Choroid plexus epithelial cell (primary cell): ENCODE data around the gene IQCF5.

Experiments used
- DNase-seq: peaks from one replicate; pipeline ENCODE4 v3.0.0-alpha.2; 2010; ENCODE audit warnings: low read depth
- H3K4me3 ChIP-seq: 2 replicates; pipeline ENCODE4 v1.5.1; 2011; ENCODE audit warnings: low read depth, mild to moderate bottlenecking, control low read depth, low read length, moderate library complexity
- CTCF ChIP-seq: conservative IDR thresholded peaks from 2 replicates; pipeline ENCODE4 v1.5.1; 2011; ENCODE audit warnings: low read depth, mild to moderate bottlenecking, control low read depth, inconsistent platforms, low read length, moderate library complexity

Gene IQCF5

GRCh38 chr3:51886447-51886846, 11.0 kb upstream of the IQCF5 start:
- no peak for TF ChIP-seq CTCF
- no peak for DNase-seq
- H3K4me3 ChIP-seq, result no peak overlapping the region

DNA sequence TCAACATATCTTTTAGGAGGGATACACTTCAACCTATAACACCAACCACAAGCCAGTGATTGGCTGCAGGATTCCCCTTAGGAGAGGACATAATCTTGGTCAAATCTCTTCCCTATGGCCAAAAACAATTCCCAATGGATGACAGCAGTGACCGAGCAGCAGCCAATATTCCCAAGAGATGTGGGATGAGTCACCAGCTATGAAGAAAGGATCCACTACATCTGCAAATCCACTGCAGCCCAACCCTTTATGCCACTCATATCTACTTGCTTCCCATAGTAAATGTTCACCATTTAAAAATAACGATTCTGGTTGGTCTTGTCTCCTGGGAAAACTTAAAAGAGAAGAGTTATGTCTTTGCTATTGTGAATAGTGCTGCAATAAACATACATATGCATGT, 4.5 kb upstream of the IQCF5 start:
- DNase-seq, result no peak
- TF ChIP-seq CTCF, result no peak

GRCh38 chr3:51876186-51876585, 785 bp upstream of the IQCF5 start:
- no peak for DNase-seq
- TF ChIP-seq CTCF, result no peak
- no peak overlapping the region for H3K4me3 ChIP-seq

More for the DNA sequence above, 4.5 kb upstream of the IQCF5 start:
- no peak overlapping the region for H3K4me3 ChIP-seq

- no peak for TF ChIP-seq CTCF
- no peak for DNase-seq
- H3K4me3 ChIP-seq, result no peak overlapping the region
Measured at GRCh38 chr3:51874889-51875288, 512 bp downstream of the IQCF5 start.

- no peak overlapping the region for H3K4me3 ChIP-seq
- no peak for DNase-seq
- no peak for TF ChIP-seq CTCF
Measured at GRCh38 chr3:51874411-51874810, 990 bp downstream of the IQCF5 start.

- no peak for TF ChIP-seq CTCF
- no peak for DNase-seq
- no peak overlapping the region for H3K4me3 ChIP-seq
Measured at GRCh38 chr3:51873876-51874275, 1.5 kb downstream of the IQCF5 start.

- H3K4me3 ChIP-seq, result no peak overlapping the region
- no peak for TF ChIP-seq CTCF
- no peak for DNase-seq
Measured at GRCh38 chr3:51873253-51873766, 2.1 kb downstream of the IQCF5 start.
